ENCODE data around the gene DIABLO. TPM values are rescaled to one million over a fixed set of nuclear protein-coding genes. Genes with fewer than 3 reads are reported as not detected.

DIABLO gene
- total RNA-seq, 4 donors from 2014 or later, result 51.3 to 64.1 (median 56.1) TPM

- TF ChIP-seq, protein P1, sequence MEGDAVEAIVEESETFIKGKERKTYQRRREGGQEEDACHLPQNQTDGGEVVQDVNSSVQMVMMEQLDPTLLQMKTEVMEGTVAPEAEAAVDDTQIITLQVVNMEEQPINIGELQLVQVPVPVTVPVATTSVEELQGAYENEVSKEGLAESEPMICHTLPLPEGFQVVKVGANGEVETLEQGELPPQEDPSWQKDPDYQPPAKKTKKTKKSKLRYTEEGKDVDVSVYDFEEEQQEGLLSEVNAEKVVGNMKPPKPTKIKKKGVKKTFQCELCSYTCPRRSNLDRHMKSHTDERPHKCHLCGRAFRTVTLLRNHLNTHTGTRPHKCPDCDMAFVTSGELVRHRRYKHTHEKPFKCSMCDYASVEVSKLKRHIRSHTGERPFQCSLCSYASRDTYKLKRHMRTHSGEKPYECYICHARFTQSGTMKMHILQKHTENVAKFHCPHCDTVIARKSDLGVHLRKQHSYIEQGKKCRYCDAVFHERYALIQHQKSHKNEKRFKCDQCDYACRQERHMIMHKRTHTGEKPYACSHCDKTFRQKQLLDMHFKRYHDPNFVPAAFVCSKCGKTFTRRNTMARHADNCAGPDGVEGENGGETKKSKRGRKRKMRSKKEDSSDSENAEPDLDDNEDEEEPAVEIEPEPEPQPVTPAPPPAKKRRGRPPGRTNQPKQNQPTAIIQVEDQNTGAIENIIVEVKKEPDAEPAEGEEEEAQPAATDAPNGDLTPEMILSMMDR (IDR thresholded peaks at IDR 0.05), result no peak
- TF ChIP-seq POLR2A (IDR thresholded peaks at IDR 0.05), result no peak
- Histone ChIP-seq H3K27ac (peak overlapping the region in 2 of 4 donors; percentile 41 to 96), H3K4me3 (peak overlapping the region; percentile 29 to 91 (median 42)), H3K36me3 (peaks cover 0 to 45% (median 0%) of the 10 kb centered on the region in 3 donors), H3K9me3 (no peaks in the 10 kb centered on the region), H3K4me1 (peaks cover 0 to 18% (median 13%) of the 10 kb centered on the region in 4 donors), H3K27me3 (no peaks in the 10 kb centered on the region)
- DNase-seq, result no peak
These were observed 694 bp upstream of the DIABLO start for GRCh38 chr12:122226366-122227125.

- DNase-seq, result no peak
- H3K9me3 ChIP-seq, result no peaks in the 10 kb centered on the region
- H3K27ac ChIP-seq, result no peak overlapping the region
- peaks cover 0 to 98% (median 0%) of the 10 kb centered on the region in 3 donors for H3K36me3 ChIP-seq
- no peaks in the 10 kb centered on the region for H3K27me3 ChIP-seq
- H3K4me3 ChIP-seq, result no peak overlapping the region
- TF ChIP-seq POLR2A (IDR thresholded peaks at IDR 0.05), result no peak
- TF ChIP-seq, protein P1 (IDR thresholded peaks at IDR 0.05), result no peak
- no peaks in the 10 kb centered on the region for H3K4me1 ChIP-seq
These were observed 9.4 kb downstream of the DIABLO start for GRCh38 chr12:122216445-122216844.

DNA sequence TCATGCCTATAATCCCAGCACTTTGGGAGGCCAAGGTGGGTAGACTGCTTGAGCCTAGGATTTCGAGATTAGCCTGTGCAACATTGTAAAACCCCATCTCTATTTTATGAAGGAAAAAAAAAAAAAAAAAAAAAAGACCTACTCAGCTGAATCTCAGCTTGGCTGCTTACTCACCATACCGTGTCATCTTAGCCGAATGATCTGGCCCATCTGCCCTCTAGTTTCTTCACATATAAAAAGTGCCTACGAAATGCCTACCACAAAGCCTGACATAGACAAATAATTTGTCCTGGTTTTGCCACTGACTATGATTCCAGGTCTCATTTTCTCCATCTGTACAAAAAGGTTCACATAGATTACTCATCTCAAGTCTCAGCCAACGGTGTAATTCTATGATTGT, 10.1 kb downstream of the DIABLO start:
- H3K4me3 ChIP-seq, result no peak overlapping the region
- no peak for DNase-seq
- no peak overlapping the region for H3K27ac ChIP-seq
- no peak for TF ChIP-seq POLR2A (IDR thresholded peaks at IDR 0.05)
- TF ChIP-seq, protein P1 (IDR thresholded peaks at IDR 0.05), result no peak
- H3K9me3 ChIP-seq, result no peaks in the 10 kb centered on the region
- H3K36me3 ChIP-seq, result peaks cover 0 to 97% (median 0%) of the 10 kb centered on the region in 3 donors
- no peaks in the 10 kb centered on the region for H3K4me1 ChIP-seq
- H3K27me3 ChIP-seq, result no peaks in the 10 kb centered on the region

DNA sequence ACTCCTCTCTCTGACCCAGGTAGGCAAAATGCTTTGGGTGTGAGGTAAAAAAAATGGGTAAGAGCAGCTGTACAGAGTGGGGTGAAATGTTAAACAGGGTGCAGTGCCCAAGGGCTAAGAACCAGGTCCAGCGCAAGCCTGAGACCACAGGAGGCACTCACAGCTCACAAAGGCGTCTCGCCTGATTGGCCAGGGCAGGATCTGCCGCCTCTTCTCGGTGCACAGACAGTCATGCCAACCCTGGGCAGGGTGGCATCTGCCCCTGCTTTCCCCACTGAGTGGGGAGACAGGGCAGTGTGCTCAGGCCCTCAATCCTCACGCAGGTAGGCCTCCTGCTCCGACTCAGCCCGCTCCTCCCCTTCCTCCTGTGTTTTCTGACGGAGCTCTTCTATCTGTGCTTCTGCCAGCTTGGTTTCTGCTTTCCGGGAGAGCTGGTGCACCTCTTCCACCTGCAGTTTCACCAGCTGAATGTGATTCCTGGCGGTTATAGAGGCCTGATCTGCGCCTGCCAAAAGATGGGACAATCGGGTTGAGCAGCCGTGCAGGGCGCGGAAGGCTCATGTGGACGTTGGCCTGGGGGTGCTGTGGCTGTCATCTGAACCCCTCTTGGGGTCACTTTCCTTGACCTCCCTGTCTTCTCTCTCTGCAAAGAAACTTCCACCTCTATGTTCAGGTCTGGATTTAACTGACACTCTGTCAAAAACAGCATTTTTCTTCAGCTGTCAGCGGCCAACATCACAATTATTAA, 17.6 kb downstream of the DIABLO start:
- Histone ChIP-seq H3K9me3 (no peaks in the 10 kb centered on the region), H3K36me3 (peaks cover 0 to 64% (median 0%) of the 10 kb centered on the region in 3 donors), H3K27ac (no peak overlapping the region), H3K27me3 (peaks cover 0 to 18% of the 10 kb centered on the region in 2 donors), H3K4me3 (no peak overlapping the region), H3K4me1 (peaks cover 0 to 13% (median 9%) of the 10 kb centered on the region in 4 donors)
- no peak for DNase-seq
- TF ChIP-seq, protein P1 (IDR thresholded peaks at IDR 0.05), result no peak
- TF ChIP-seq POLR2A (IDR thresholded peaks at IDR 0.05), result no peak

GRCh38 chr12:122207391-122207790, 18.5 kb downstream of the DIABLO start:
- H3K4me3 ChIP-seq, result no peak overlapping the region
- H3K27ac ChIP-seq, result no peak overlapping the region
- peaks cover 0 to 18% of the 10 kb centered on the region in 2 donors for H3K27me3 ChIP-seq
- TF ChIP-seq POLR2A (IDR thresholded peaks at IDR 0.05), result no peak
- TF ChIP-seq, protein P1 (IDR thresholded peaks at IDR 0.05), result no peak
- no peak for DNase-seq
- peaks cover 0 to 18% (median 14%) of the 10 kb centered on the region in 4 donors for H3K4me1 ChIP-seq
- H3K36me3 ChIP-seq, result peaks cover 0 to 55% (median 0%) of the 10 kb centered on the region in 3 donors
- H3K9me3 ChIP-seq, result no peaks in the 10 kb centered on the region

All from Peyer's patch (tissue), 4 donors.